GM18870 (cell line): Measurements from ENCODE around the gene JMJD8.
"Not testable (repeated sequence)": the region's sequence is repeated elsewhere in the genome, so short reads cannot be mapped to it uniquely, and the experiment has no call there.

Experiments used
- ATAC-seq: cut with Tn5 transposase; IDR thresholded peaks from one replicate; pipeline ENCODE4 v1.9.1; 2021; ENCODE audit warnings: moderate library complexity; ENCODE audit not compliant: unreplicated experiment

Gene JMJD8

DNA sequence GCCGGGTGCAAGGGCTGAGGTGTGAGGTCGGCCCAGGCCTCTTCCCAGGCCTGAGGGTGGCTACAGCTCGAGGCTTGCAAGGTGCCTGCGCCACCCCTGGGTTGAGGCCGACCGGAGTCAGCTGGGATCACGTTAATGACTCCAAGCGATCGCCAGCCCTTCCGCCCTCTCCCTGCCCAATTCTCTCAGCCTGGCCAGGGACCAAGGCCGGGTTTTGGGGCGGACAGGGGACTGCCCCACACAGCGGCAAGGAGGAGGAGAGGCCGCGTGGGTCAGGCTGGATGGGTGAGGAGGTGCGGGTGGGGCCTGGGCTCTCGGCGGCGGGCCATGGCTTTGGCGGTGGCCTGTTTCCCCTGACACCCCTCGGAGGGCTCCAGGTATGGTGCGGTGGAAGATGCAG is 9.2 kb upstream of the JMJD8 start:
- ATAC-seq, result no peak

DNA sequence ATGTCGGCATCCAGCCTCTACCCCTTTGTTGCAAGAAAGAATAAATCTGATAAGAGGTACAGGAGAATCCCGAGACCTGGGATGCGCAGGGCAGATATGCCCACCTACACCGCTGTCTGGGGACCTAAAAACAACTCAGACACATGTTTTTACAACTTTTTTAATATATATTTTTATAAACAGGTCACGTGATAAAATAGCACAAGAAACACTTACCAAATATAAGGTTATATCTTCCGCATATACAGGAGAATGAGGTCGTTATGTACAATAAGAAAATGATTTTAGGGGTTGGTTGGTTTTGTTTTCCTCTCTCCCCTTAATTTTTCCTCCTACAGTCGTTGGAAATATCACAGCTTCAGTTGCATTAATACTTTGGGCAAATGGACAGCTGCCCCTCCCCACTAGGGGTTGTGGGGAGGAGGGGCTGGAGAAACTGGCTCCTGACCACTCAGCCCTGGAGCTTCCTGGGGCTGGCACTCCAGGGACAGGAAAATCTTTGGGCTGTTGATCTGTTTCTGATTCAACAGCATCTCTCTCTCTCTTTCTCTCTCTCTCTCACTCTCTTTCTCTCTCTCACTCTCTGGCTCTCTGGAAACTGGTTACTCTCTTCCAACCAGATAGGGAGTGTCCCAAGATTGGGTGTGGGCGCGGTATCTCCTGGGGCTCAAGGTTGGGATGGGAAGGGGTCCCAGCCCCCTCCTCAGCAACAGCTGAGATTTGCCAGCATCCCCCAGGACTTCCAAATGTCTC is 8.4 kb upstream of the JMJD8 start:
- no peak for ATAC-seq

DNA sequence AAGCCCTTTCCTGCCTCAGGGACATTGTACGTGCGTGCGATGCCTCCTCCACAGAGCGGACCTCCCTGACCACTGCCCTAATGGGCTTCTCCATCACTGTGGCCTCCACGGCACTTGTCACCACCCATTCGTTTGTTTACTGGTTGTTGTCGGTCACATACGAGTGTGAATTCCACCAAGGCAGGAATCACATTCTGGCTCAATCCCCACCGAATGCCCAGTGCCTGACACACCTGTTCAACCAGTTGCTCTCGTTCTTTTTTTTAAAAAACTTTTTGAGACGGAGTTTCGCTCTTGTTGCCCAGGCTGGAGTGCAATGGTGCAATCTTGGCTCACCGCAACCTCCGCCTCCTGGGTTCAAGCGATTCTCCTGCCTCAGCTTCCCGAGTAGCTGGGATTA is 7.1 kb upstream of the JMJD8 start:
- not testable (repeated sequence) for ATAC-seq

DNA sequence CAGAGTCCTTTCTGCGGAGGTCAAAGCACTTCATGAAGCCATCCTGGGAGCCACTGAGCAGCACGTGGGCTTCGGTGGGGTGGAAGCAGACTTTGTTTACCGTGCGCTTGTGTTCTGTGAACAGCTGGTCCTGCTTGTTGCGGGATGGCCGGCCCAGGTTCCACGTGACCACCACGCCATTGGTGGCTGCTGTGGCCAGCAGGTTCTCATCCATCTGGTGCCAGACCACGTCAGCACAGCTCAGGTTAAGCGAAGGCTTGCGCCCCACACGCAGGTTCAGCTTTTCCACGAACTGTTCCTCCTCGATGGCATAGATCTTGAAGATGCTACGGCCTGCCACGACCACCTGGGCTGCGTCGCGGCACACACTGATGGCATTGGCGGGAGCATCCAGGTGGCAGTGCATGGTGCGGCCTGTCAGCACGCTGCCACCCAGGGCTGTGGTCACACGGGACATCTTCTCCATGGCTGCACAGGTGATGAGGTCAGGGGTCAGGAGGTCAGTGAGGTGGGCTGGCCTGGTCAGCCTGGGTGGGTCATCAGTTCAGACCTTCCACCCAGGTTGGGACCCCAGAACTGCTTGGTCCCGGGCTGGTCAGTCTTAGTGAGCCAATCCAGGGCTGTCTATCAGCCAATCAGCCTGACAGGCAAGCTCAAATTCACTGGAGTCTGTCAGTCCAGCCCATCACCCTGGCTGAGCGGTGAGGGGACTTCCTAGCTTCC is 5.2 kb upstream of the JMJD8 start:
- ATAC-seq, result no peak

DNA sequence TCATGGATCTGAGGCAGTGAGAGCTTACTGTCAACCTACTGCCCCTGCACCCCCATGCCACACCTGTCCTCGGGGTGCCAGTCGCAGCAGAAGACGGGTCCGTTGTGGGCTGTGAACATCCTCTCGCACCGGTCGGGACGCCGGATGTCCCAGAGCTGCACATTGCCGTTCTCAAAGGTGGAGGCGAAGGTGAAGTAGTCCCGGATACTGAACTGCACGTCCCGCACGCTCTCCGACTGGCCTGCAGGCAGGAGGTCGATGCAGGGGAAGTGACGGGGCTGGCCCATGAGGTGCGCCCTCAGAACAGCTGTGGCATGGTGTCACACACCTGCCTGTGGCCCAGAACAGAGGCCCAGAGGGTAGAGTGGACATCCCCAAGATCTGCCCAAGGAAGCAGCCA is 3.4 kb upstream of the JMJD8 start:
- ATAC-seq, result no peak

- no peak for ATAC-seq
Observed at GRCh38 chr16:686459-687260, 2.5 kb upstream of the JMJD8 start.

GRCh38 chr16:685967-686366 is 1.8 kb upstream of the JMJD8 start:
- ATAC-seq, result no peak

- ATAC-seq, result no peak
Observed at GRCh38 chr16:684961-685696, 995 bp upstream of the JMJD8 start.

- ATAC-seq, result no peak
Observed at GRCh38 chr16:683396-684070, 601 bp downstream of the JMJD8 start.

GRCh38 chr16:682493-683395 is 1.4 kb downstream of the JMJD8 start:
- ATAC-seq, result no peak

GRCh38 chr16:681746-682427 is 2.2 kb downstream of the JMJD8 start:
- ATAC-seq, result no peak

DNA sequence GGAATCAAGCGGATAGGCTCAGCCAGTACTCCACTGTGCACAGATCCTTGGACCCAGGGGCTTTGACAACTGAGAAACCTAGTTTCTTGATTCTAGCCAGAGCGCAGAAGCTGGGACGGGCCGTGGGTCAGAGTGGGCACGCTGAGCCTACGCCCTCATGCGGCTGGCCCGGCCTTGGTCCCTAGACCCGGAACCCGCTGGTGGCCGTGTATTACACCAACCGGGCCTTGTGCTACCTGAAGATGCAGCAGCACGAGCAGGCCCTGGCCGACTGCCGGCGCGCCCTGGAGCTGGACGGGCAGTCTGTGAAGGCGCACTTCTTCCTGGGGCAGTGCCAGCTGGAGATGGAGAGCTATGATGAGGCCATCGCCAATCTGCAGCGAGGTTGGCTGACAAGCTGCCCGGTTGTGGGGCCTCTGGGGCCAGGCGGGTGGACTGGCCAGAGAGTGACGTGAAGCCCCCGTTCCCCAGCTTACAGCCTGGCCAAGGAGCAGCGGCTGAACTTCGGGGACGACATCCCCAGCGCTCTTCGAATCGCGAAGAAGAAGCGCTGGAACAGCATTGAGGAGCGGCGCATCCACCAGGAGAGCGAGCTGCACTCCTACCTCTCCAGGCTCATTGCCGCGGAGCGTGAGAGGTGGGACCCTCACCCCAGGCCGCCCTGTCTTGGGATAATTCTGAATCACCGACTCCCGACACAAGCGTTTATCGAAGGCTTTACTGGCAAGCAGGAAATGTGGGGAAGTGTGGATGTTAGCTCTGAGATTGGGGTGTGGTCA is 3.0 kb downstream of the JMJD8 start:
- ATAC-seq, result no peak

DNA sequence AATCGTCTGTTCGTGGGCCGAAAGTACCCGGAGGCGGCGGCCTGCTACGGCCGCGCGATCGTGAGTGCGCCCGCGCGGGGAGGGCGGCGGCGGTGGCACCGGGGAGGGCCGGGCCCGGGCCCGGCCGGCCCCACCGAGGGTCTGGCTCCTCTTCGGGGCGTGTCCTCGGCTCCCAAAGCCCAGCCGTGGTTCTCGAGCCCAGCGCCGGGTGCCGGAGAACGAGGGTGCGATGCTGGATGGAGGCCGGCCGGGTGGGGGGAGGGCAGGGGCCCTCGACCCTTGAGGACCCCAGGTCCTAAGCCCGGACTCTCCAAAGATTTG is 3.5 kb downstream of the JMJD8 start:
- ATAC-seq, result no peak

DNA sequence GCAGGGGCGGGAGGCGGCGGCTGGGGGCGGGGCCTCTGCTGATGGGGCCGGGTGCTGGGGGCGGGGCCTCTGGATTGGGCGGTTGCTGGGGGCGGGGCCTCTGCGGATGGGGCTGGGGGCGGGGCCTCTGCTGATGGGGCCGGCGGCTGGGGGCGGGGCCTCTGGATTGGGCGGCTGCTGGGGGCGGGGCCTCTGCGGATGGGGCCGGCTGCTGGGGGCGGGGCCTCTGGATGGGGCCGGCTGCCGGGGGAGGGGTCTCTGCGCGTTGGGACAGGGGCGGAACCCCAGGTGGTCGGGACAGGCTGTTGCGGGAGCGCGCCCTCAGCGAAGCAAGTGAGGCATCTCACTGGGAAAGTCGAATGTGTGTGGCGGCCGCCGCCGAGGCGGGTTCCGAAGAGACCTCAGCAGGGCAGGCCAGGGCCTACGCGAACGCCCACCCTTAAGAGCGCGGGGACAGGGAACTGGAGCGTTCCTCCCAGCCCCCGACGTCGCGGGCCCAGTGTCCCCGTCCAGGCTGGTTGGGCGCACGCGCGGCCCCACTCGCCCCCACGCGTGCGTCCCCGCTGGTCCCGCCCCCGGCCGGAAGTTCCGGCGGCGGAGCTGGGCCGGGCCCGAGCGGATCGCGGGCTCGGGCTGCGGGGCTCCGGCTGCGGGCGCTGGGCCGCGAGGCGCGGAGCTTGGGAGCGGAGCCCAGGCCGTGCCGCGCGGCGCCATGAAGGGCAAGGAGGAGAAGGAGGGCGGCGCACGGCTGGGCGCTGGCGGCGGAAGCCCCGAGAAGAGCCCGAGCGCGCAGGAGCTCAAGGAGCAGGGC is 4.1 kb downstream of the JMJD8 start, which contains the start of gene STUB1:
Gene STUB1, plus strand, starts transcription at position 597 of the 811 bp plus-strand sequence. Its CDS starts 116 bp downstream, at position 713.
- no peak for ATAC-seq

DNA sequence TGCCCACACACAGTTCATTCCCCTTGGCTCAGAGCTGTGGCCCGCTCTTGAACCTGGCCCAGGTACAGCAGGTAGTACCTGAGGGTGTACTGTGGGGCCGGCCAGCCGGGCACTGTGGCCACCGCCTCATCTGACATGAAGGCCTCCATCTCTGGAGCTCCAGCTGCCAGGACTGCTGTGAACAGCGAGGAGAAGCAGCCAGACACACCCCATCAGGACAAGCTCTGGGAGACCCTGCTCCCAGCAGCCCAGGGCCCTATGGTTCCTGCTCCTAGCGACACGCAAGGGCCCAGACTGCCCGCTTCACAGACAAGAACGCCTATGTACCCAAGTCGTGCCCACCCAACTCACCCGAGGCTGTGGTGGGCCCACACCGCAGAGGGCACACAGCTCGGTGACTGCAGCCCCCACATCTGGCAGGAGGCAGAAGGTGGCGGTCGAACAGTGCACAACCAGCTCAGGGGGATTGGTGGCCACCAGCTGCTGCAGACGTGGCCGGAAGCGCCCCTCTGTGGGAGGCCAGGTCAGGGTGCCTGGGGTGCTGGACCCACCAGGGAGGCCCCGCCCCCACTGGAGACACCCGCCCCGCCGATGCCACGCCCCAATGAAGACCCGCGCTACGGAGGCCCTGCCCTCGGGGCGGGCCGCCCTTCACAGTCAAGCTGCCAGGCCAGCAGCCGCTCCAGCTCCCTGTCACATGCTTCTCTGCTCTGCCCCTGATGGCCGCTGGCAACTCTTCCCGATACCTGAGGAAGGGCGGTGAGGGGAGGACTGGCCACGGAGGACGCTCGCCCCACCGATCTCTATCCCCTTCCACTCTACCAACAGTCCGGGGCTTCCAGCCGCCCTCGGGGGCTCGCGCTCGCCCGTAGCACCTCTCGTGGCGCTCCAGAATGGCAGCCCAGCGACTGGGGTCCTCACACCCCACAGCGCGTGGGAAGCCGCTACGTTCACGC is 5.0 kb downstream of the JMJD8 start:
- no peak for ATAC-seq

DNA sequence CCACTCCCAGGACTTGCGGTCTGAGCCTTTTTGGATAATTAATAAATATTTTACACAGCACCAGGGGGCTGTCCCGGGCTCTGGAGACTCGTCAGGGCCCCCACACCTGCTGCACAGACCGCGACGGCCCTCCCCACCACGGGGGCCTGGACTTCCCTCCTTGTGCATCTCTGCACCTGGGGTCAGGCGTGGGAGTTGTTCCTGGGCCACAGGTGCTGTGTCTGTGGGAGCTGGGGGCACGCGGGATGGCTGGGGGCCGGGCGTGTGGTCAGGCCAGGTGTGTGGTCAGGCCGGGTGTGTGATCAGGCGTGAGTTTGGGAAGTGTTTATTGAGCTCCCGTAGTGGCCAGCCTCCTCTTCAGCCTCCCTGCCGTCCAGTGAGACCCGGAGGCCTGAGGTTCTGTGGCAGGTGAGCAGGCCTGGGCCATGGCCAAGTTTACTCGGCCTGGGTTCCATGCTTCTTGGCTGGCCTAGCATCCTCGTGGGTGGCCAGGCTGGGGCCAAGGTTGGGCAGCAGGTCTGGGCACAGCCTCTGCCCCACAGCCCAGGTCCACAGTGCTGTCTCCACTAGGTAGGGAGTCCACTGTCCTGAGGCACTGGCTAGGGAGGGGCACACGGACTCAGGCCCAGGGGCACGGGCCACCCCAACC is 5.8 kb downstream of the JMJD8 start:
- ATAC-seq, result no peak
